GM12875 (cell line): ENCODE data around the gene FAM83B.

Experiments used
- H3K4me3 ChIP-seq: one replicate; pipeline ENCODE4 v1.5.1; 2011; ENCODE audit warnings: low read depth, low read length, control low read depth
- CTCF ChIP-seq: IDR thresholded peaks from 2 replicates; pipeline ENCODE4 v1.5.1; 2011; ENCODE audit warnings: low read depth, mild to moderate bottlenecking, control low read depth, inconsistent platforms, low read length, moderate library complexity, borderline replicate concordance; ENCODE audit not compliant: insufficient read depth

FAM83B gene

DNA sequence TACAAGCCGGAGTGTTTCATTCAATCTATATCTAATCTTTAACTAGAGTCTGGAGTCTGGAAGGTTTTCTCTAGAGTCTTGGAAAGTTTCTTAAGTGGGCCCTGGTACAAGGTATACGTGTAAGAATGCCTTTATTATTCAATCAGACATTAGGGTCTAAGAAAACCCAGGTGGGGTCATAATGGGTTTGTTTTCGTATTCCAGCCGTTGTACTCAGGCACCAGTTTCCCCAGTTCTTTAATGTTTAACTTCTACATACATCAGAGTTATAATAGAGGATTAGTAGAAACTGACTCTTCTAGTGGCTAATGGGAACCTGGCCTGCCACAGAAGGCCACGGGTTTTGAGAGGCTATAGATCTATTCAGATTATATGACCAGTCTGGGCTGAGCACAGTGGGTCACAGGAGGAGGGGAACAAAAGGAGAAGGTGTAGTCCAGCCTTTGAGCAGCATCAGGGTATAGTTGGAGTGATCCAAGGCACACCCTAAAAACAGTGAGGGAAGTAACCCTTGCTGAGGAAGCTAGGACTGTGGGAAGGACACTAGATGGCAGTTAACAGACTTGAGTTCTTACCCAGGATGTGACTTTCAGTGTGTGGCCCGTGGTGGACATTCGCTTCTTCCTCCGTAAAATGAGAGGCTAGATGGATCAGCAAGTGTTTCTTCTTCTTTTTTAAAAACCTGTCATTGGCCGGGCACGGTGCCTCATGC is 15.5 kb downstream of the FAM83B start:
- no peak for TF ChIP-seq CTCF
- no peak overlapping the region for H3K4me3 ChIP-seq

DNA sequence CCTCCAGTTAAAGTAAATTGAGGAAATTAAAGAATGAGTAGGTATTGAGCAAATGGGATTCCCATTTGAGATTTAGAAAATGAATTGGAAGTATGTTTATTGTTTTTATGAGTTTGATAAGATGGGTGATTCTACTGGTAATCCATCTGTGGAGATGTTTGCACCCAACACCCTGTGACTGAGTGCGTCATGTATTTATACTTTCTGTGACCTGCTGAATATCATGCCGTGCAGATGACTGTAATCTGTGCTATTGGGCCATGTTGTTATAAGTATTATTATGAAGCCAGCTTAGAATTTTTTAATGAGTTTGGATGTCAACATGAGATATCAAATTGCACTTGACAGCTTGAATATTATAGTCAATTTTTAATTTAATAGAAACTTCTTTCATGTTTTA is 17.7 kb downstream of the FAM83B start:
- no peak for TF ChIP-seq CTCF
- H3K4me3 ChIP-seq, result no peak overlapping the region

DNA sequence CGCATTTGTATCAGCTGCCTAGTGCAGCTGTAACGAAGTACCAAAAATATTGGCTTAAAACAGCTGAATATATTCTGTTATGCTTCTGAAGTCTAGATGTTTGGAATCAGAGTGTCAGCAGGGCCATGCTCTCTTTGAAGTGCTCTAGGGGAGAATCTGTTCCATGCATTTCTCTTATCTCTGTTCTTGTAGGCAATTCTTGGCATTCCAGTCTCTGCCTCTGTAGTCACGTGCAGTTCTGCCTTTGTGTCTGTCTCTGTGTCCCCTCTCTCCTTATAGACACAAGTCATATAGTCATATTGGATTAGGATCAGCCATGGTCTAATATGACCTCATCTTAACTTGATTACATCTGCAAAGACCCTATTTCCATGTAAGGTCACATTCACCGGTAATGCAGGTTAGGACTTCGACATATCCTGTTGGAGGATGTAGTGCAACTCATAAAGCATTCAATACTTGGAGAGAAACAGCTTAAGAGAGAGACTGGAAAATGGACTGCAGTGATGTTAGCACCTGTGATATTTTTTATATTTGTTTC is 18.6 kb downstream of the FAM83B start:
- H3K4me3 ChIP-seq, result no peak overlapping the region
- no peak for TF ChIP-seq CTCF

DNA sequence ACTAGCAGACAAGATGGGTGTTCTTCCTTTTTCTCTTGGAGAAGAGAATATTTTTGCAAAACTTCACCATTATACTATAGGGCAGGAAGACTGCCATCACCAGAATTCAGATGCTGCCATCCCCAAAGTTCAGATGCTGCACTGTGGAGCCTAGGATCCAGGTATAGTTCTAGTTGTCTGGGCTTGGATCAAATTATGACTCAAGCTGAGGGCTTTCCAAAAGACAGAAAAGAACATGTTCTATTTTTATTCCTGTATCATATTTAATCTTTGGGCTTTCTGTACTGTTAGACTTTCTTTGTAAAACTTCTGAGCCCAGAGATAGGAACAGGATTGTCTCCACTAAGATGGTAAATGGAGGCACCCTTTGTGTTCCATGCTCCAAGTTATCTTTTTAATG is 22.0 kb downstream of the FAM83B start:
- H3K4me3 ChIP-seq, result no peak overlapping the region
- TF ChIP-seq CTCF, result no peak

- no peak for TF ChIP-seq CTCF
- no peak overlapping the region for H3K4me3 ChIP-seq
These were observed 27.0 kb downstream of the FAM83B start for GRCh38 chr6:54873599-54873998.

- no peak overlapping the region for H3K4me3 ChIP-seq
- TF ChIP-seq CTCF, result no peak
These were observed 27.9 kb downstream of the FAM83B start for GRCh38 chr6:54874349-54875048.

GRCh38 chr6:54875539-54875938 is 29.0 kb downstream of the FAM83B start:
- no peak overlapping the region for H3K4me3 ChIP-seq
- no peak for TF ChIP-seq CTCF
